Mesodermal cell (in vitro differentiated cells): ENCODE data around the gene UMODL1.

Source experiments
- H3K27ac ChIP-seq: 2 replicates; pipeline ENCODE4 v1.7.0; 2013; ENCODE audit warnings: mild to moderate bottlenecking, low read depth, low read length, moderate library complexity; ENCODE audit not compliant: severe bottlenecking
- H3K36me3 ChIP-seq: 2 replicates; pipeline ENCODE4 v1.7.1; 2013; ENCODE audit warnings: mild to moderate bottlenecking, low read length, moderate library complexity; ENCODE audit not compliant: control insufficient read depth, insufficient read depth
- H3K4me1 ChIP-seq: one replicate; pipeline ENCODE4 v1.7.1; 2013; ENCODE audit warnings: mild to moderate bottlenecking, low read length; ENCODE audit not compliant: insufficient read depth, control insufficient read depth, poor library complexity, severe bottlenecking
- H3K4me3 ChIP-seq: 2 replicates; pipeline ENCODE4 v1.7.0; 2013; ENCODE audit warnings: low read length, control low read depth, mild to moderate bottlenecking; ENCODE audit not compliant: insufficient read depth, poor library complexity, severe bottlenecking; ENCODE audit errors: extremely low read depth
- H3K9me3 ChIP-seq: 2 replicates; pipeline ENCODE4 v1.7.1; 2013; ENCODE audit warnings: mild to moderate bottlenecking, low read length, moderate library complexity; ENCODE audit not compliant: control insufficient read depth
- WGBS, 2 experiments: methylation state at CpG; one replicate each; pipeline ENCODE4 v1.1.5; 2013; ENCODE audit warnings: missing lambda C conversion rate in 2 of 2; ENCODE audit not compliant: insufficient coverage in 2 of 2; 5-methylcytosine and 5-hydroxymethylcytosine counted together

UMODL1 gene

DNA sequence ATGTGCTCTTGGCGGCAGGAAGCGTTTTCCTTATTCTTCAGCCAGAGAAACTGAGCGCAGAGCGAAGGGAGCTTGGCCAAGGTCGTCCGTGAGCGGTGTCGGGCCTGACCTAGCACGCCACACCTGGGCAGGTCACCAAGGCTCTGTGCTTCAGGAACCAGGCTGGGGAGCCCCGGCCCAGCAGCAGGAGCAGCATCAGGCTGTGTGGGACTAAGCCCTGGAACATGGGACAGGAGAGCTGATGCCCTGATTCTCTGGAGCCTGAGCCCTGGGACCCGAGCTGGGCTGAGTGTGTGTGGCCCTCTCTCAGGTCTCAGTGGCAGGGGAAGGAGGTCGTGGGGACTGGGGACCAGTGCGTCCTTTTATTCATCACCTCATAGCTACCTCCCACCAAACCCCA lies 82.6 kb downstream of the UMODL1 start:
- Histone ChIP-seq H3K4me3 (no peak overlapping the region), H3K27ac (no peak overlapping the region), H3K9me3 (no peaks in the 10 kb centered on the region), H3K36me3 (no peaks in the 10 kb centered on the region), H3K4me1 (no peaks in the 10 kb centered on the region)
- WGBS, 2 experiments = 93 to 94% methylated on average over 10 to 11 of the region's 13 CpGs

- no peaks in the 10 kb centered on the region for H3K9me3 ChIP-seq
- H3K27ac ChIP-seq = no peak overlapping the region
- no peak overlapping the region for H3K4me3 ChIP-seq
- no peaks in the 10 kb centered on the region for H3K36me3 ChIP-seq
- H3K4me1 ChIP-seq = no peaks in the 10 kb centered on the region
- 87 to 91% methylated on average over 15 of the region's 17 CpGs for WGBS, 2 experiments
Measured at GRCh38 chr21:42154237-42155044, 83.3 kb downstream of the UMODL1 start.

- no peaks in the 10 kb centered on the region for H3K36me3 ChIP-seq
- H3K27ac ChIP-seq = no peak overlapping the region
- no peaks in the 10 kb centered on the region for H3K4me1 ChIP-seq
- WGBS, 2 experiments = 95 to 98% methylated on average over 18 to 20 of the region's 23 CpGs
- no peaks in the 10 kb centered on the region for H3K9me3 ChIP-seq
- H3K4me3 ChIP-seq = no peak overlapping the region
Measured at GRCh38 chr21:42155045-42155855, 84.1 kb downstream of the UMODL1 start.

- 86 to 88% methylated on average over 19 of the region's 20 CpGs for whole genome bisulfite sequencing, 2 experiments
- H3K9me3 ChIP-seq = no peaks in the 10 kb centered on the region
- H3K4me1 ChIP-seq = no peaks in the 10 kb centered on the region
- no peak overlapping the region for H3K27ac ChIP-seq
- no peak overlapping the region for H3K4me3 ChIP-seq
- H3K36me3 ChIP-seq = no peaks in the 10 kb centered on the region
Measured at GRCh38 chr21:42156690-42157605, 85.8 kb downstream of the UMODL1 start.

DNA sequence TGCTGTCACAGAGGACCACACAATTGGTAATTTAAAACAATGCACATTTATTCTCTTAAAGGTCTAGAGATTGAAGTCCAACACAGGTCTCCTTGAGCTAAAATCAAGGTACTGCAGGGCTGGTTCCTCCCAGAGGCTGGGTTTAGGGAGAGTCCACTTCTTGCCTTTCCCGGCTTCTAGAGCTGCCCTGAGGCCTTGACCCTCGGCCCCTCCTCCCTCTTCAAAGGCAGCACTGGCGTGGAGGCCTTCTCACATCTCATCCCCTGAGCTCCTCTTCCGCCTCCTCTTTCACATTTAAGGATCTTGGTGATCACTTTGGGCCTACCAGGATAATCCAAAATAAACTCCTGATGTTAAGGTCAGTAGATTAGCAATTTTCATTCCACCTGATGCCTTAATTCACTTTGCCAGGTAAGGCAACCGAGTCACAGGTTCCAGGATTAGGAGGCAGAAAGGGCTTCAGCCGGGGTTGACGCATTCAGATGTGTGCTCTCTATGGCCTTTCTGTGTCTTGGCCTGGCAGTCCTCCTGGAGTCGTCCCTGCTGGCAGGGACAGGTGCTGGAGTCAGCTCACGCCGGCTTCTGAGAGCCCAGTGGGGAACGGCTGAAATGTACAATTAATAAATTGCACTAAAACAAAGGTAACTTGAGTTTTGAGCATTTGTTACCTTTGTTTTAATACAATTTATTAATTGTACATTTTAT lies 86.6 kb downstream of the UMODL1 start:
- WGBS, 2 experiments = 84 to 90% methylated on average over 4 to 6 of the region's 11 CpGs
- Histone ChIP-seq H3K36me3 (no peaks in the 10 kb centered on the region), H3K4me3 (no peak overlapping the region), H3K9me3 (no peaks in the 10 kb centered on the region), H3K4me1 (no peaks in the 10 kb centered on the region), H3K27ac (no peak overlapping the region)

DNA sequence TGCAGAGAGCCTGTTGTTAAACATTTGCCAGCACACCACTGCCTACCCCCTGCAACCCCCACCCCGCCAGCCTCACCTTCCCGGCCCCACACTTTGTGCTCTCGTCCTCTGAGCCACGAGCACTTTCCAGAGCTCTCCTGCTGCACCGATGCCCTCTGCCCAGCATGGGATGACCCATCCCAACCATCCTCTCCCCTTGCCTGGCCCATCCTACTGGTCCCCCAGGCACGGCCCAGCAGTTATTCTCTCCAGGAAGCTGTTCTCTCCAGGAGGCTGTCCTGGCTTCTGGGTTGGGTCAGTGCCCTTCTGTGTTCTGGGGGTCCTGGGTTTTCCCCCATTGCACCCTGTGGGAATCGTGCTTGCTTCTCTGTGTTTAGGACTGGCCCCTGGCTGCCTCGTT lies 87.7 kb downstream of the UMODL1 start:
- H3K27ac ChIP-seq = no peak overlapping the region
- no peaks in the 10 kb centered on the region for H3K4me1 ChIP-seq
- WGBS, 2 experiments = 84 to 86% methylated on average over 8 of the region's 8 CpGs

GRCh38 chr21:42159560-42160110 lies 88.5 kb downstream of the UMODL1 start:
- H3K9me3 ChIP-seq = no peaks in the 10 kb centered on the region
- H3K4me1 ChIP-seq = no peaks in the 10 kb centered on the region
- H3K36me3 ChIP-seq = no peaks in the 10 kb centered on the region
- no peak overlapping the region for H3K4me3 ChIP-seq
- H3K27ac ChIP-seq = no peak overlapping the region
- 91 to 94% methylated on average over 9 to 11 of the region's 11 CpGs for WGBS, 2 experiments

More for the DNA sequence above, 87.7 kb downstream of the UMODL1 start:
- Histone ChIP-seq H3K36me3 (no peaks in the 10 kb centered on the region), H3K9me3 (no peaks in the 10 kb centered on the region), H3K4me3 (no peak overlapping the region)

DNA sequence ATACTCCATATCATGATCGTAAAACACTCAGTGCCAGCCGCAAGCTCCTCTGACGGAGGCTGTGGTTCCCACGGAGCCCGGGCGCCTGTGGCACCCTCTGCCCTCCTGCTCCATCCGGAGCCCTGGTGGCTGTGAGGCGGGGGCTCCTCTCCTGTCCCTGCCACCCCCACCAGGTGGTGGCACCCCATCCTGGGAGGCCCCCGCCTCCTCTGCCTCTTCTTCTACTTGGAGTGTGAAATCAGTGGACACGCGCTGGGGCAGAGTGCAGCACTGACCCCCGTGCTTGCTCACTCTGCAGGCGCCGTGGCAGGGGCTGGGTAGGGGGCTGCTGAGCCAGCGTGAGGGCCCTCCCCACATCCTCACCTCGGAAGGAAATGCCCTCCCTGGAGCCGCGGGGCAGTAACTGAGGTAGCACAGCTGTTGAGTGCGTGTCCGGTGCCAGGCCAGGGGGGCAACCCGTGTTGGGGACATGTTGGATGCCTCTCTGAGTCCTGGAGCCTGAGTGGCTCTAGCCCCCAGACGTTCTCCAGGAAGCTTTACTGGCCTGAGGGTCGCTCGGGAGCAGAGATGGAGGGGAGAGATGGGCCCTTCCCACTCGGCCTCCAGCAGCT lies 89.1 kb downstream of the UMODL1 start:
- no peak overlapping the region for H3K4me3 ChIP-seq
- H3K27ac ChIP-seq = no peak overlapping the region
- 79 to 91% methylated on average over 14 to 16 of the region's 25 CpGs for WGBS, 2 experiments
- no peaks in the 10 kb centered on the region for H3K9me3 ChIP-seq
- no peaks in the 10 kb centered on the region for H3K36me3 ChIP-seq
- H3K4me1 ChIP-seq = no peaks in the 10 kb centered on the region

DNA sequence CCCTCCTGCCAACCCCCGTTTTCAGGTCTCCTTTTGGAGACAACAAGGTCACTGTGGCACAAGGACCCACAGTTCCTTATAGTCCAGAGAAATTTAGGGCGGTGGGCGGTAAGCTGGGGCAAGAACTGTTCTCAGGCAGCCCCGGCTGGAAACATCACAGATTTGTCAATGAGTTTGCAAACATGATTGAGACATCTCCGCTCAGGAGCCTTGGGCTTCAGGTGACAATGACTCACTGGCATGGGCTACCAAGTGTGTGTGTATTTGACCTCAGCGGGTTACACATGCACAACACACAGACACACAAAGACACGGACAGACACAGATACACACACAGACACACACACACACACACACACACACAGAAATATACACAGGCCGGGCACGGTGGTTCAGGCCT lies 89.6 kb downstream of the UMODL1 start:
- Histone ChIP-seq H3K27ac (no peak overlapping the region), H3K36me3 (no peaks in the 10 kb centered on the region), H3K4me1 (no peaks in the 10 kb centered on the region), H3K4me3 (no peak overlapping the region), H3K9me3 (no peaks in the 10 kb centered on the region)
- 90 to 99% methylated on average over 4 to 7 of the region's 9 CpGs for WGBS, 2 experiments
